Keratinocyte (primary cell): ENCODE measurements around the gene NDUFV1.

Experiments used
- EZH2 ChIP-seq: IDR thresholded peaks from one replicate; pipeline ENCODE4 v1.6.1; 2012; ENCODE audit warnings: inconsistent platforms, mild to moderate bottlenecking, low read length, moderate library complexity
- TF ChIP-seq, protein P1 (sequence below), 3 experiments: IDR thresholded peaks in 1 of 3; conservative IDR thresholded peaks in 1 of 3; optimal IDR thresholded peaks in 1 of 3; 2 replicates in 2 of 3; 3 replicates in 1 of 3; pipeline versions ENCODE3 to v1.5.1; 2011; ENCODE audit warnings: low read length in 3 of 3, mild to moderate bottlenecking in 3 of 3, moderate library complexity in 2 of 3, control low read depth in 1 of 3, inconsistent platforms in 1 of 3; ENCODE audit not compliant: insufficient read depth in 2 of 3; ENCODE audit errors: extremely low read depth in 1 of 3

GRCh38 chr11:67628710-67629385 lies 22.1 kb downstream of the NDUFV1 start:
- TF ChIP-seq, protein P1, sequence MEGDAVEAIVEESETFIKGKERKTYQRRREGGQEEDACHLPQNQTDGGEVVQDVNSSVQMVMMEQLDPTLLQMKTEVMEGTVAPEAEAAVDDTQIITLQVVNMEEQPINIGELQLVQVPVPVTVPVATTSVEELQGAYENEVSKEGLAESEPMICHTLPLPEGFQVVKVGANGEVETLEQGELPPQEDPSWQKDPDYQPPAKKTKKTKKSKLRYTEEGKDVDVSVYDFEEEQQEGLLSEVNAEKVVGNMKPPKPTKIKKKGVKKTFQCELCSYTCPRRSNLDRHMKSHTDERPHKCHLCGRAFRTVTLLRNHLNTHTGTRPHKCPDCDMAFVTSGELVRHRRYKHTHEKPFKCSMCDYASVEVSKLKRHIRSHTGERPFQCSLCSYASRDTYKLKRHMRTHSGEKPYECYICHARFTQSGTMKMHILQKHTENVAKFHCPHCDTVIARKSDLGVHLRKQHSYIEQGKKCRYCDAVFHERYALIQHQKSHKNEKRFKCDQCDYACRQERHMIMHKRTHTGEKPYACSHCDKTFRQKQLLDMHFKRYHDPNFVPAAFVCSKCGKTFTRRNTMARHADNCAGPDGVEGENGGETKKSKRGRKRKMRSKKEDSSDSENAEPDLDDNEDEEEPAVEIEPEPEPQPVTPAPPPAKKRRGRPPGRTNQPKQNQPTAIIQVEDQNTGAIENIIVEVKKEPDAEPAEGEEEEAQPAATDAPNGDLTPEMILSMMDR (optimal IDR thresholded peaks at IDR 0.05 in 1 of 3, IDR thresholded peaks at IDR 0.05 in 1 of 3, conservative IDR thresholded peaks at IDR 0.05 in 1 of 3; ENCODE audit: extremely low read depth in 1 of 3, insufficient read depth in 2 of 3, low read length in 3 of 3), result peak in 1 of 3 experiments; percentile 76
- TF ChIP-seq EZH2, result no peak
